Nephron progenitor cell (in vitro differentiated cells): ENCODE results near the gene PRPF18.

Experiments
- DNase-seq: peaks from one replicate; pipeline ENCODE4 v3.0.0; 2021
- H3K27ac Mint-ChIP-seq: 2 replicates; pipeline ENCODE4 v1.8.0; 2021; ENCODE audit warnings: mild to moderate bottlenecking, moderate library complexity, mixed read lengths
- H3K27me3 Mint-ChIP-seq: 2 replicates; pipeline ENCODE4 v1.8.0; 2021; ENCODE audit warnings: mild to moderate bottlenecking, low read depth, mixed read lengths; ENCODE audit not compliant: poor library complexity
- H3K36me3 Mint-ChIP-seq: 2 replicates; pipeline ENCODE4 v1.8.0; 2021; ENCODE audit warnings: low read depth, mixed read lengths
- H3K4me1 Mint-ChIP-seq: 2 replicates; pipeline ENCODE4 v1.8.0; 2021; ENCODE audit warnings: mixed read lengths
- H3K4me3 Mint-ChIP-seq: 2 replicates; pipeline ENCODE4 v1.8.0; 2021; ENCODE audit warnings: mild to moderate bottlenecking, moderate library complexity, mixed read lengths
- H3K9me3 Mint-ChIP-seq: 2 replicates; pipeline ENCODE4 v1.8.0; 2021; ENCODE audit warnings: mild to moderate bottlenecking, moderate library complexity, mixed read lengths
- TF ChIP-seq, protein P1 (sequence below): fragments of 200-600 bp; sonication (generic); IDR thresholded peaks from 2 replicates; pipeline ENCODE4 v1.5.0; 2021; ENCODE audit warnings: antibody characterized with exemption

PRPF18 gene

DNA sequence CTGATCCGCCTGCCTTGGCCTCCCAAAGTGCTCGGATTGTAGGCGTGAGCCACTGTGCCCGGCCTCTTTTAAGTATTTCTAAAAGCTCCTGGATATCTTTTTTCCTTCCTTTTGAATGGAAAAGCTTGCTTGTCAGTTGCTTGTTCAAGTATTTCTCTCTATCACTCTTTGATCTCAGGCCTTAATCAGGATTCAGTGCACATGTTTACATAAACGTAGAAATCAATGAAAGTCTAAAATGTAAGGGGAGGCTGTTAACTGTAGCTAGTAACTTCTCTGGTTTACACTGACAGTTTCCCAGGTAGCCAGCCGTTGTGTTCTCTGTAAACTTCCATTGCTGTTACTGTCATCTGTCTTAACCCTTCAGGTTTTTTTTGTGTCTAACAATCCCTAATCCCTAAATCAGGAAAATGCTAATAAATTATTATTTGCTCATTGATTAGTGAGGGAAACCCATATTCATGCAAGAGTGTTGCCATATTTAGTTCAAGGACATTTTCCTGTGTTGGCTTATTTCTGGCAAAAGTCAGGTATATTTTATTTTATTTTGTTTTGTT lies 1.5 kb upstream of the PRPF18 start:
- TF ChIP-seq, protein P1, sequence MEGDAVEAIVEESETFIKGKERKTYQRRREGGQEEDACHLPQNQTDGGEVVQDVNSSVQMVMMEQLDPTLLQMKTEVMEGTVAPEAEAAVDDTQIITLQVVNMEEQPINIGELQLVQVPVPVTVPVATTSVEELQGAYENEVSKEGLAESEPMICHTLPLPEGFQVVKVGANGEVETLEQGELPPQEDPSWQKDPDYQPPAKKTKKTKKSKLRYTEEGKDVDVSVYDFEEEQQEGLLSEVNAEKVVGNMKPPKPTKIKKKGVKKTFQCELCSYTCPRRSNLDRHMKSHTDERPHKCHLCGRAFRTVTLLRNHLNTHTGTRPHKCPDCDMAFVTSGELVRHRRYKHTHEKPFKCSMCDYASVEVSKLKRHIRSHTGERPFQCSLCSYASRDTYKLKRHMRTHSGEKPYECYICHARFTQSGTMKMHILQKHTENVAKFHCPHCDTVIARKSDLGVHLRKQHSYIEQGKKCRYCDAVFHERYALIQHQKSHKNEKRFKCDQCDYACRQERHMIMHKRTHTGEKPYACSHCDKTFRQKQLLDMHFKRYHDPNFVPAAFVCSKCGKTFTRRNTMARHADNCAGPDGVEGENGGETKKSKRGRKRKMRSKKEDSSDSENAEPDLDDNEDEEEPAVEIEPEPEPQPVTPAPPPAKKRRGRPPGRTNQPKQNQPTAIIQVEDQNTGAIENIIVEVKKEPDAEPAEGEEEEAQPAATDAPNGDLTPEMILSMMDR: no peak
- H3K27me3 Mint-ChIP-seq: peaks cover 48% of the 10 kb centered on the region

DNA sequence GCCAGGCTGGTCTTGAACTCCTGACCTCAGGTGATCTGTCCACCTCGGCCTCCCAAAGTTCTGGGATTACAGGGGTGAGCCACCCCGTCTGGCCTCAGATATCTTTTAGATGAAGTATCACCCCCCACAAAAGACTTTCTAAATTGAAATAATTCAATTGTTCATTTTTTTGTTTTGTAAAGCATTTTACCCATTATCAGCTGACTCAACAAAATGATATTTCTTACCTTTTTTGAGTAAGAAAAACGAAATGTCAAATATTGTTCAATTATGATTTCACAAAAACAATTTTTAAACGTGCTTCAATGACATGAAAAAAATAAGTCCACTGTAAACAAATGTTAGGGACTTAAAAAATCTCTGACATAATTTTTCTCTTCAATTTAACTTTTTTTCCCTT lies 822 bp upstream of the PRPF18 start:
- TF ChIP-seq, protein P1: no peak
- Mint-ChIP-seq H3K36me3 (no peaks in the 10 kb centered on the region), H3K27ac (no peak overlapping the region), H3K4me1 (peaks cover 30% of the 10 kb centered on the region), H3K4me3 (no peak overlapping the region), H3K9me3 (no peaks in the 10 kb centered on the region), H3K27me3 (peaks cover 41% of the 10 kb centered on the region)
- no peak for DNase-seq

More for the DNA sequence above, 1.5 kb upstream of the PRPF18 start:
- no peaks in the 10 kb centered on the region for H3K36me3 Mint-ChIP-seq
- no peaks in the 10 kb centered on the region for H3K9me3 Mint-ChIP-seq
- H3K4me3 Mint-ChIP-seq: no peak overlapping the region
- no peak for DNase-seq
- H3K27ac Mint-ChIP-seq: no peak overlapping the region
- peaks cover 30% of the 10 kb centered on the region for H3K4me1 Mint-ChIP-seq

DNA sequence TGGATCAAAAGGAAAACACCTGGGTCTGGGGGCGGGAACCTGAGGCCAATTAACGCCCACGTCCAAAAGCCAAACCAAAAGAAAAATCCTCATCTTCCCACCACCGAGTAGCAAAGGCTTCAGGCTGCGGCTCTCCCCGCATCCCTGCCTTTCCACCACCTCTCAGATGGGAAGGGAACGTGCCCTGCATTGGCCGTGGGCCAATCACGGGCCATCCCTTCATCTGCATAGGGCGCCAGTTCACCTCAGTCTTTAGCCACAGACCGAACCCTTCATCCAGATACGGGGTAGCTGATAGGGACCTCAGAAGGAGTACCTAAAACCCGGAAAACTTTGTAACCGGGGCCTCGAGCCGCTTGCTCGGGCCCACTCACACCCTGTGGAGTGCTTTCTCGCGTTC lies 626 bp downstream of the PRPF18 start:
- Mint-ChIP-seq H3K36me3 (no peaks in the 10 kb centered on the region), H3K27me3 (peaks cover 30% of the 10 kb centered on the region), H3K4me1 (peaks cover 30% of the 10 kb centered on the region), H3K4me3 (peak overlapping the region; percentile 100), H3K9me3 (no peaks in the 10 kb centered on the region), H3K27ac (no peak overlapping the region)
- TF ChIP-seq, protein P1: no peak
- DNase-seq: peak; percentile 13

DNA sequence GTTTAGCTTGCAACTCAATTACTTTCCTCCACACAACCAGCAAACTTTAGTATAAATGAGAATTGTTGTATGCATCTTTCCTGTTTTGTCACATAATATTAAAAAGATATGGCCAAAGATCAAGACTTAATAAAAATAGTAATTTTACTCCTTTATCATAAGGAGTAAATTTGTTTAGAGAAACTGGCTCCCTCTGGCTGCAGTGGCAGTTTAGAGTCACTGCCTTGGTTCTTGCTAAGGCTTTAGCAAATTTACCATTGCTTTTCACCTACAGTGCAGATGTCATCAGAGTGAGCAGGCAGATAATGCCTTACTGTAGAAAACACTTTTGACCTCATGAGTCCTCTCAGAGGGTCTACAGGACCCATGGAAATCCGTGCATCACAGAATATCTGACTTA lies 2.6 kb downstream of the PRPF18 start:
- TF ChIP-seq, protein P1: no peak
- Mint-ChIP-seq H3K27me3 (peaks cover 14% of the 10 kb centered on the region), H3K4me3 (peak overlapping the region; percentile 100), H3K4me1 (peaks cover 30% of the 10 kb centered on the region), H3K27ac (no peak overlapping the region), H3K36me3 (no peaks in the 10 kb centered on the region), H3K9me3 (no peaks in the 10 kb centered on the region)
- no peak for DNase-seq

DNA sequence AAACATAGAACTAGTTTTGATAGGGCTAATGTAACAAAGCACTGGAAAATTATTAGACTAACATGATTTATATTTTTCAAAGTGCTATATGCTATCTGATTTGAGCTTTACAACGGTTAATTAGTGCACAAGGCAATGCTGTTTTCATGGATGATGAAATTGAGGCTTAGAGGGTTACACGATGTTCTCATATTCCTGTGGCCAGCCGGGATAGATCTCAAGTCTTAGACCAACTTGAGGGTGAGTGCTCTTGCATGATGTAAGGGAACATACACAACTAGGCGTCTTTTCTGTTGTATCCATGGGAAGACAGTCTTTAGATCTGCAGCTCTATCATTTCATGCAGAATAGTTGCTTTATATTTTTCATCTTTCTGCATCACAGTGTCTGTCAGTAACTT lies 4.1 kb downstream of the PRPF18 start:
- Mint-ChIP-seq H3K27ac (no peak overlapping the region), H3K4me1 (peaks cover 30% of the 10 kb centered on the region), H3K4me3 (no peak overlapping the region), H3K27me3 (peaks cover 2% of the 10 kb centered on the region), H3K9me3 (no peaks in the 10 kb centered on the region), H3K36me3 (no peaks in the 10 kb centered on the region)
- TF ChIP-seq, protein P1: no peak
- no peak for DNase-seq

DNA sequence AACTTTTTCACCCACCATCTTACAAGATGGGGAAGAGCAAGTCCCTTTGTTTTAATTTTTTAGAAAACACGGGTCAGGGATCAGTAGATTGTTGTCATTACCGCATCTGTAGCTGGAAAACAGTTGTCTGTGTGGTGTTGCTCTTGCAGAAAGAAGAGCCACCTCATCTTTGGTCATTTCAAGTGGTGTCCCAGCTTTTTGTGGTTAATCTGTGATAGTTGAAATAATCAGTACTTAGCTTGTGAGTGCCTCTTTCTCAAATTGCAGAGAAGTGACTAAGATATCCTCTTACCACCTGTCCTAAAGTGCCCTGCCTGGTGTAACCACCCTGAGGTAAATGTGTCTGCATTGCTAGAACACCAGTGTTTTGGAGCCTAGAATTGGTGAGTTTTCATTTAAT lies 5.5 kb downstream of the PRPF18 start:
- H3K4me1 Mint-ChIP-seq: peaks cover 19% of the 10 kb centered on the region

More for the DNA sequence above, 5.5 kb downstream of the PRPF18 start:
- no peaks in the 10 kb centered on the region for H3K27me3 Mint-ChIP-seq
- H3K4me3 Mint-ChIP-seq: no peak overlapping the region
- H3K9me3 Mint-ChIP-seq: no peaks in the 10 kb centered on the region
- TF ChIP-seq, protein P1: no peak
- H3K27ac Mint-ChIP-seq: no peak overlapping the region
- no peaks in the 10 kb centered on the region for H3K36me3 Mint-ChIP-seq
- DNase-seq: no peak
